GM19467 (cell line): ENCODE measurements around the gene EDNRB.

Source experiments
- ATAC-seq: cut with Tn5 transposase; IDR thresholded peaks from one replicate; pipeline ENCODE4 v1.9.1; 2021; ENCODE audit warnings: mild to moderate bottlenecking, moderate library complexity; ENCODE audit not compliant: unreplicated experiment

EDNRB gene

GRCh38 chr13:77898097-77898496, 20.5 kb downstream of the EDNRB start:
- ATAC-seq, result peak; percentile 84

- no peak for ATAC-seq
These were observed 21.7 kb downstream of the EDNRB start for GRCh38 chr13:77896977-77897376.

GRCh38 chr13:77896536-77896935, 22.1 kb downstream of the EDNRB start:
- ATAC-seq, result no peak

GRCh38 chr13:77894743-77895142, 23.9 kb downstream of the EDNRB start:
- ATAC-seq, result no peak

GRCh38 chr13:77893066-77893465, 25.6 kb downstream of the EDNRB start:
- no peak for ATAC-seq

- ATAC-seq, result no peak
These were observed 26.1 kb downstream of the EDNRB start for GRCh38 chr13:77892491-77892890.

- ATAC-seq, result no peak
These were observed 27.1 kb downstream of the EDNRB start for GRCh38 chr13:77891486-77891885.

- no peak for ATAC-seq
These were observed 27.6 kb downstream of the EDNRB start for GRCh38 chr13:77891041-77891440.

- ATAC-seq, result no peak
These were observed 35.3 kb downstream of the EDNRB start for GRCh38 chr13:77883328-77883727.

GRCh38 chr13:77878190-77878589, 40.4 kb downstream of the EDNRB start:
- ATAC-seq, result no peak

- no peak for ATAC-seq
These were observed 42.5 kb downstream of the EDNRB start for GRCh38 chr13:77876176-77876575.

GRCh38 chr13:77874406-77874805, 44.2 kb downstream of the EDNRB start:
- ATAC-seq, result no peak

- ATAC-seq, result no peak
These were observed 45.6 kb downstream of the EDNRB start for GRCh38 chr13:77872995-77873394.

GRCh38 chr13:77871596-77871995, 47.0 kb downstream of the EDNRB start:
- no peak for ATAC-seq

- no peak for ATAC-seq
These were observed 49.9 kb downstream of the EDNRB start for GRCh38 chr13:77868717-77869116.

GRCh38 chr13:77866971-77867370, 51.7 kb downstream of the EDNRB start:
- ATAC-seq, result no peak

- no peak for ATAC-seq
These were observed 53.0 kb downstream of the EDNRB start for GRCh38 chr13:77865622-77866021.

- no peak for ATAC-seq
These were observed 55.5 kb downstream of the EDNRB start for GRCh38 chr13:77863144-77863543.

GRCh38 chr13:77861741-77862140, 56.9 kb downstream of the EDNRB start:
- no peak for ATAC-seq

- no peak for ATAC-seq
These were observed 58.1 kb downstream of the EDNRB start for GRCh38 chr13:77860507-77860981.

- no peak for ATAC-seq
These were observed 59.2 kb downstream of the EDNRB start for GRCh38 chr13:77859450-77859849.

GRCh38 chr13:77857531-77858209, 61.0 kb downstream of the EDNRB start:
- ATAC-seq, result no peak

- ATAC-seq, result no peak
These were observed 64.9 kb downstream of the EDNRB start for GRCh38 chr13:77853703-77854102.
